OCI-LY7 (cell line): ENCODE measurements around the gene RIPOR1. TPM values are rescaled to one million over a fixed set of nuclear protein-coding genes. Genes with fewer than 3 reads are reported as not detected.

Experiments
- BruUV-seq: library from RNA; stranded (reverse); fragments of 400-500 nt; replicated peaks from 2 replicates; lab custom pipeline; 2021; lab: Mats Ljungman, UMichigan
- CTCF ChIA-PET: fragments of 300-600 bp; sonication (Branson Sonifier 250); formaldehyde crosslinking; loops from one replicate; lab custom pipeline; 2022; ENCODE audit warnings: antibody characterized with exemption; ENCODE audit not compliant: unreplicated experiment; lab: Charles Lee
- POLR2A ChIA-PET: fragments of 300-600 bp; sonication (Branson Sonifier 250); formaldehyde crosslinking; loops from one replicate; lab custom pipeline; 2022; ENCODE audit warnings: antibody characterized with exemption; lab: Charles Lee
- DNase-seq: peaks from one replicate; pipeline ENCODE4 v3.0.0-alpha.2; 2015; ENCODE audit warnings: low spot score
- H2AFZ ChIP-seq: fragments of 200-600 bp; sonication (generic), shearing (Covaris generic); 2 replicates; pipeline ENCODE4 v1.6.1; 2014; ENCODE audit warnings: mild to moderate bottlenecking, antibody characterized with exemption, low read length, moderate library complexity
- H3K27ac ChIP-seq: fragments of 200-600 bp; sonication (generic); 2 replicates; pipeline ENCODE4 v1.5.1; 2014; ENCODE audit warnings: mixed run types, low read depth, mild to moderate bottlenecking, moderate library complexity, low read length, inconsistent platforms; ENCODE audit not compliant: poor library complexity, severe bottlenecking
- H3K36me3 ChIP-seq: fragments of 200-600 bp; sonication (generic); 2 replicates; pipeline ENCODE4 v1.6.1; 2014; ENCODE audit warnings: mild to moderate bottlenecking, antibody characterized with exemption, low read length, moderate library complexity, mixed read lengths; ENCODE audit not compliant: insufficient read depth
- H3K4me1 ChIP-seq: fragments of 200-600 bp; sonication (generic); 2 replicates; pipeline ENCODE4 v1.5.1; 2014; ENCODE audit warnings: mild to moderate bottlenecking, low read length; ENCODE audit not compliant: insufficient read depth, poor library complexity, severe bottlenecking
- H3K4me2 ChIP-seq: fragments of 200-600 bp; sonication (generic); 2 replicates; pipeline ENCODE4 v1.6.1; 2014; ENCODE audit warnings: mild to moderate bottlenecking, low read length
- H3K4me3 ChIP-seq: fragments of 200-600 bp; sonication (generic); 2 replicates; pipeline ENCODE4 v1.5.1; 2014; ENCODE audit warnings: mild to moderate bottlenecking, low read depth, low read length; ENCODE audit not compliant: poor library complexity, severe bottlenecking
- H3K79me2 ChIP-seq: fragments of 200-600 bp; sonication (generic); 2 replicates; pipeline ENCODE4 v1.6.1; 2016; ENCODE audit warnings: low read depth, mild to moderate bottlenecking, low read length, moderate library complexity, mixed read lengths; ENCODE audit not compliant: insufficient read depth
- H3K9me2 ChIP-seq: fragments of 200-600 bp; sonication (generic); 2 replicates; pipeline ENCODE4 v1.6.1; 2016; ENCODE audit warnings: mild to moderate bottlenecking, low read length, mixed read lengths; ENCODE audit not compliant: insufficient read depth
- H3K9me3 ChIP-seq: fragments of 200-600 bp; sonication (generic); 2 replicates; pipeline ENCODE4 v1.6.1; 2014; ENCODE audit warnings: mild to moderate bottlenecking, mixed run types, low read length, mixed read lengths
- H4K20me1 ChIP-seq: fragments of 200-600 bp; sonication (generic); 2 replicates; pipeline ENCODE4 v1.6.1; 2014; ENCODE audit warnings: mild to moderate bottlenecking, antibody characterized with exemption, low read length, moderate library complexity, mixed read lengths; ENCODE audit not compliant: insufficient read depth
- EZH2phosphoT487 ChIP-seq: fragments of 200-600 bp; sonication (generic); IDR thresholded peaks from 2 replicates; pipeline ENCODE4 v1.6.1; 2018; ENCODE audit warnings: low read depth, borderline replicate concordance, mild to moderate bottlenecking, mixed run types, antibody characterized with exemption, low read length, moderate library complexity, mixed read lengths
- intact Hi-C: fragments of 100-400 bp; cut with micrococcal nuclease; formaldehyde crosslinking; loops from one replicate; pipeline ENCODE4 v1.10.0; 2022; ENCODE audit not compliant: unreplicated experiment
- total RNA-seq, 2 experiments: library from RNA; depleted of rRNA in 1 of 2; stranded (reverse); fragments of >200 nt in 1 of 2; shearing (Covaris generic) in 1 of 2; gene quantifications; 2 replicates each; pipeline ENCODE4 v1.2.3, GENCODE V29; 2014 to 2022
- TF ChIP-seq, protein P1 (sequence below): fragments of 200-600 bp; sonication (generic); conservative IDR thresholded peaks from 2 replicates; pipeline ENCODE4 v1.5.1; 2014; ENCODE audit warnings: mild to moderate bottlenecking, antibody characterized with exemption, low read length, moderate library complexity, mixed read lengths

Gene RIPOR1
- total RNA-seq, 2 experiments from 2014 or later, result 9.7 to 40.2 TPM

DNA sequence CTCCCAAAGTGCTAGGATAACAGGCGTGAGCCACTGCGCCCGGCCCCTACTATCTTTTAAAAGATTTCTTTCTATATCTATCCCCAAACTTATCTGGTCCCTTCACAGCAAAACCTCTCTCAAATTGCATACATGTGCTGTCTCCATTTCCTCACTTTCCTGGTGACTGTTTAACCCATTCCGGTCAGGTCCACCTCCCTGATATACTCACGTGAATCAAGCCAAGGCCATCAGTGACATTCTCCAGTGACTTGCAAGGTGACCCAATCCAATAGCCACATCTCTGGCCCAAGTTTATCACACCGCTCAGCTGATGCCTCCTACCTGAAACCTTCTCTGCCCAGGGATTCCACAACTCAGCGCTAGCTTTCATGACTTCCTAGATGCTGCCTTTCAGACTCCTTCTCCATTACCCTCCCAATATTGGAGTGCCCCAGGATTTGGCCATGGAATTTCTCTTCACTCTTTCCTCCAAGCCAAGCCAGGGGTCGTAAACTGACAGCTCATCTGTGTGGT lies 32.3 kb downstream of the RIPOR1 start:
- Histone ChIP-seq H4K20me1 (no peaks in the 10 kb centered on the region), H3K79me2 (peaks cover 85% of the 10 kb centered on the region), H3K4me3 (peak overlapping the region; percentile 84), H3K27ac (peak overlapping the region; percentile 95), H2AFZ (no peak overlapping the region), H3K9me3 (no peaks in the 10 kb centered on the region), H3K4me2 (peak overlapping the region; percentile 92), H3K4me1 (peaks cover 65% of the 10 kb centered on the region), H3K9me2 (no peaks in the 10 kb centered on the region), H3K36me3 (peaks cover 58% of the 10 kb centered on the region; the same call in 1 of the 2 replicates)
- ChIA-PET POLR2A (interaction anchor here (0.6 to 8.0 kb wide), 3 partner anchors 11 to 72 kb away, joined by 3 to 251 read pairs (median 8); no protein-coding TSS in a partner anchor), CTCF (interaction anchor here (1.2 to 4.6 kb wide), 4 partner anchors 9 to 43 kb away, joined by 6 to 42 read pairs (median 6); no protein-coding TSS in a partner anchor)
- DNase-seq, result no peak
- intact Hi-C loops, result loop anchor here (10.0 kb wide), 1 partner anchor 524 kb away; the partner anchor contains the start of gene NFATC3
- TF ChIP-seq EZH2phosphoT487, result no peak
- TF ChIP-seq, protein P1, sequence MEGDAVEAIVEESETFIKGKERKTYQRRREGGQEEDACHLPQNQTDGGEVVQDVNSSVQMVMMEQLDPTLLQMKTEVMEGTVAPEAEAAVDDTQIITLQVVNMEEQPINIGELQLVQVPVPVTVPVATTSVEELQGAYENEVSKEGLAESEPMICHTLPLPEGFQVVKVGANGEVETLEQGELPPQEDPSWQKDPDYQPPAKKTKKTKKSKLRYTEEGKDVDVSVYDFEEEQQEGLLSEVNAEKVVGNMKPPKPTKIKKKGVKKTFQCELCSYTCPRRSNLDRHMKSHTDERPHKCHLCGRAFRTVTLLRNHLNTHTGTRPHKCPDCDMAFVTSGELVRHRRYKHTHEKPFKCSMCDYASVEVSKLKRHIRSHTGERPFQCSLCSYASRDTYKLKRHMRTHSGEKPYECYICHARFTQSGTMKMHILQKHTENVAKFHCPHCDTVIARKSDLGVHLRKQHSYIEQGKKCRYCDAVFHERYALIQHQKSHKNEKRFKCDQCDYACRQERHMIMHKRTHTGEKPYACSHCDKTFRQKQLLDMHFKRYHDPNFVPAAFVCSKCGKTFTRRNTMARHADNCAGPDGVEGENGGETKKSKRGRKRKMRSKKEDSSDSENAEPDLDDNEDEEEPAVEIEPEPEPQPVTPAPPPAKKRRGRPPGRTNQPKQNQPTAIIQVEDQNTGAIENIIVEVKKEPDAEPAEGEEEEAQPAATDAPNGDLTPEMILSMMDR, result no peak
- no TSS peak for BruUV-seq

GRCh38 chr16:67561501-67561823 lies 32.8 kb downstream of the RIPOR1 start:
- BruUV-seq, result TSS peak; percentile 75
- POLR2A ChIA-PET, result interaction anchor here (0.6 to 8.0 kb wide), 3 partner anchors 12 to 72 kb away, joined by 3 to 251 read pairs (median 8); no protein-coding TSS in a partner anchor
- Histone ChIP-seq H3K79me2 (peaks cover 85% of the 10 kb centered on the region), H3K4me3 (peak overlapping the region; percentile 84), H4K20me1 (no peaks in the 10 kb centered on the region), H3K36me3 (peaks cover 53% of the 10 kb centered on the region; the same call in 1 of the 2 replicates), H3K4me2 (peak overlapping the region; percentile 92), H3K4me1 (peaks cover 65% of the 10 kb centered on the region), H3K9me3 (no peaks in the 10 kb centered on the region), H3K27ac (peak overlapping the region; percentile 95), H3K9me2 (no peaks in the 10 kb centered on the region), H2AFZ (no peak overlapping the region)
- DNase-seq, result no peak
- TF ChIP-seq, protein P1, result no peak
- no peak for TF ChIP-seq EZH2phosphoT487
- CTCF ChIA-PET, result interaction anchor here (0.6 to 4.6 kb wide), 8 partner anchors 8 to 882 kb away, joined by 3 to 42 read pairs (median 6); partner anchors contain the start of genes CARMIL2 and SLC7A6
- intact Hi-C loops, result loop anchor here (10.0 kb wide), 1 partner anchor 523 kb away; the partner anchor contains the start of gene NFATC3
